Measurements from ENCODE around the gene MYL7. TPM values are rescaled to one million over a fixed set of nuclear protein-coding genes. Genes with fewer than 3 reads are reported as not detected.
A peak's percentile ranks its signal among the peaks of the same experiment; 100 is the strongest.

MYL7 gene
- total RNA-seq, 1 donor: not detected

GRCh38 chr7:44110719-44111635 lies 30.2 kb downstream of the MYL7 start:
- H3K4me1 ChIP-seq (ENCODE audit: insufficient read depth, low read length): peaks cover 9% of the 10 kb centered on the region
- peaks cover 53% of the 10 kb centered on the region for H4K20me1 ChIP-seq (ENCODE audit: insufficient read depth, low read length)
- H2AFZ ChIP-seq (ENCODE audit: low read length): no peak overlapping the region
- H3K79me2 ChIP-seq (ENCODE audit: insufficient read depth, low read length): peaks cover 42% of the 10 kb centered on the region
- no peak overlapping the region for H3K27ac ChIP-seq (ENCODE audit: low read depth, low read length)
- H3K36me3 ChIP-seq (ENCODE audit: insufficient read depth, low read length): peaks cover 84% of the 10 kb centered on the region
- no peak overlapping the region for H3K4me2 ChIP-seq (ENCODE audit: insufficient read depth, low read length)
- no peaks in the 10 kb centered on the region for H3K9me3 ChIP-seq (ENCODE audit: low read depth, low read length)
- DNase-seq (ENCODE audit: insufficient read length, low spot score, missing footprints): peak; percentile 86
- no peak for TF ChIP-seq CTCF (IDR thresholded peaks at IDR 0.05; ENCODE audit: extremely low read depth, low read depth, low read length)
- H3K27me3 ChIP-seq (ENCODE audit: insufficient read depth, low read length): no peaks in the 10 kb centered on the region
- H3K4me3 ChIP-seq (ENCODE audit: insufficient read depth, low read length): no peak overlapping the region

DNA sequence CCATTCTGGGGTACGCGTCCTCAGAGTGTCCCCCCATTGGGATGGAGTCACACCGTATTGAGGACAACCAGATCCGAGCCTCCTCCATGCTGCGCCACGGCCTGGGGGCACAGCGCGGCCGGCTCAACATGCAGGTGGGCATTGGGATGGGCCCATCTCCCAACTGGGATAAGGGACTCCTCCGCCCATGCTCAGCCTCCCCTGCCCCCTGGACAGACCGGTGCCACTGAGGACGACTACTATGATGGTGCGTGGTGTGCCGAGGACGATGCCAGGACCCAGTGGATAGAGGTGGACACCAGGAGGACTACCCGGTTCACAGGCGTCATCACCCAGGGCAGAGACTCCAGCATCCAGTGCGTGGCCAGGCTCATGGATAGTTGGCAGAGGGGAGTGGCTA lies 31.1 kb downstream of the MYL7 start:
- H3K79me2 ChIP-seq (ENCODE audit: insufficient read depth, low read length): peaks cover 52% of the 10 kb centered on the region

GRCh38 chr7:44108768-44109750 lies 32.1 kb downstream of the MYL7 start:
- Histone ChIP-seq H3K4me3 (ENCODE audit: insufficient read depth, low read length) (no peak overlapping the region), H2AFZ (ENCODE audit: low read length) (no peak overlapping the region), H3K4me1 (ENCODE audit: insufficient read depth, low read length) (peaks cover 18% of the 10 kb centered on the region), H3K36me3 (ENCODE audit: insufficient read depth, low read length) (peaks cover 73% of the 10 kb centered on the region), H3K79me2 (ENCODE audit: insufficient read depth, low read length) (peaks cover 57% of the 10 kb centered on the region), H3K27me3 (ENCODE audit: insufficient read depth, low read length) (no peaks in the 10 kb centered on the region), H4K20me1 (ENCODE audit: insufficient read depth, low read length) (peaks cover 53% of the 10 kb centered on the region), H3K4me2 (ENCODE audit: insufficient read depth, low read length) (no peak overlapping the region), H3K27ac (ENCODE audit: low read depth, low read length) (peak overlapping the region; percentile 28), H3K9me3 (ENCODE audit: low read depth, low read length) (no peaks in the 10 kb centered on the region)
- TF ChIP-seq CTCF (IDR thresholded peaks at IDR 0.05; ENCODE audit: extremely low read depth, low read depth, low read length): no peak
- DNase-seq (ENCODE audit: insufficient read length, low spot score, missing footprints): peak; percentile 82

More for the DNA sequence above, 31.1 kb downstream of the MYL7 start:
- Histone ChIP-seq H2AFZ (ENCODE audit: low read length) (no peak overlapping the region), H4K20me1 (ENCODE audit: insufficient read depth, low read length) (peaks cover 57% of the 10 kb centered on the region), H3K4me1 (ENCODE audit: insufficient read depth, low read length) (peaks cover 18% of the 10 kb centered on the region), H3K4me3 (ENCODE audit: insufficient read depth, low read length) (no peak overlapping the region), H3K9me3 (ENCODE audit: low read depth, low read length) (no peaks in the 10 kb centered on the region), H3K4me2 (ENCODE audit: insufficient read depth, low read length) (no peak overlapping the region), H3K27me3 (ENCODE audit: insufficient read depth, low read length) (no peaks in the 10 kb centered on the region), H3K36me3 (ENCODE audit: insufficient read depth, low read length) (peaks cover 79% of the 10 kb centered on the region), H3K27ac (ENCODE audit: low read depth, low read length) (no peak overlapping the region)
- TF ChIP-seq CTCF (IDR thresholded peaks at IDR 0.05; ENCODE audit: extremely low read depth, low read depth, low read length): no peak
- DNase-seq (ENCODE audit: insufficient read length, low spot score, missing footprints): peak; percentile 86

Measured in osteoblast (primary cell).